SKM-1 treated with dmso at 0.1 percent for 144 hours (cell line): Measurements from ENCODE around the gene C9orf72.
A peak's percentile ranks its signal among the peaks of the same experiment; 100 is the strongest.

Experiments used
- DNase-seq: peaks from one replicate; lab custom pipeline; 2025; ENCODE audit not compliant: unreplicated experiment; lab: John Stamatoyannopoulos, UW

The C9orf72 gene

GRCh38 chr9:27572918-27573633 is at the start of gene C9orf72:
Gene C9orf72 (minus strand): TSS chr9:27573481. CDS start chr9:27567120, 6,361 bp downstream.
- DNase-seq, result peak; percentile 74

- peak; percentile 71 for DNase-seq
Measured at GRCh38 chr9:27622693-27623340, 49.5 kb upstream of the C9orf72 start.

- no peak for DNase-seq
Measured at GRCh38 chr9:27619743-27620142, 46.5 kb upstream of the C9orf72 start.

GRCh38 chr9:27618066-27618465 is 44.8 kb upstream of the C9orf72 start:
- no peak for DNase-seq

- no peak for DNase-seq
Measured at GRCh38 chr9:27614551-27614950, 41.3 kb upstream of the C9orf72 start.

- peak; percentile 18 for DNase-seq
Measured at GRCh38 chr9:27612036-27612435, 38.8 kb upstream of the C9orf72 start.

GRCh38 chr9:27610622-27611021 is 37.3 kb upstream of the C9orf72 start:
- DNase-seq, result no peak

GRCh38 chr9:27602954-27603353 is 29.7 kb upstream of the C9orf72 start:
- no peak for DNase-seq

- DNase-seq, result peak; percentile 71
Measured at GRCh38 chr9:27602142-27602861, 29.0 kb upstream of the C9orf72 start.

- DNase-seq, result no peak
Measured at GRCh38 chr9:27601396-27601795, 28.1 kb upstream of the C9orf72 start.

GRCh38 chr9:27600256-27600655 is 27.0 kb upstream of the C9orf72 start:
- DNase-seq, result peak; percentile 18

GRCh38 chr9:27599870-27600238 is 26.6 kb upstream of the C9orf72 start:
- DNase-seq, result no peak

- peak; percentile 95 for DNase-seq
Measured at GRCh38 chr9:27599102-27599869, 26.0 kb upstream of the C9orf72 start.

GRCh38 chr9:27595733-27596132 is 22.5 kb upstream of the C9orf72 start:
- no peak for DNase-seq

- no peak for DNase-seq
Measured at GRCh38 chr9:27591672-27592071, 18.4 kb upstream of the C9orf72 start.

GRCh38 chr9:27591093-27591492 is 17.8 kb upstream of the C9orf72 start:
- DNase-seq, result no peak

GRCh38 chr9:27590651-27591050 is 17.4 kb upstream of the C9orf72 start:
- no peak for DNase-seq

GRCh38 chr9:27589462-27589861 is 16.2 kb upstream of the C9orf72 start:
- peak; percentile 27 for DNase-seq

- DNase-seq, result no peak
Measured at GRCh38 chr9:27586304-27586703, 13.0 kb upstream of the C9orf72 start.

- no peak for DNase-seq
Measured at GRCh38 chr9:27584931-27585330, 11.7 kb upstream of the C9orf72 start.

GRCh38 chr9:27582794-27583193 is 9.5 kb upstream of the C9orf72 start:
- no peak for DNase-seq
